BJ (cell line): Measurements from ENCODE around the gene TRIM66. TPM values are rescaled to one million over a fixed set of nuclear protein-coding genes. Genes with fewer than 3 reads are reported as not detected.

Experiments
- CTCF ChIA-PET: fragments of 350-600 bp; formaldehyde crosslinking; extraction: SDS; loops from one replicate; lab custom pipeline; 2021; ENCODE audit warnings: antibody characterized with exemption, inconsistent platforms; lab: Yijun Ruan, JAX
- POLR2A ChIA-PET: fragments of 300-600 bp; sonication (Branson Sonifier 250); formaldehyde crosslinking; extraction: SDS; loops from one replicate; lab custom pipeline; 2021; ENCODE audit warnings: antibody characterized with exemption; lab: Charles Lee
- DNase-seq: peaks from one replicate; pipeline ENCODE4 v3.0.0-alpha.2; 2011; ENCODE audit warnings: low read depth
- H3K27me3 ChIP-seq: 2 replicates; pipeline ENCODE4 v1.6.0; 2011; ENCODE audit warnings: low read length; ENCODE audit not compliant: control insufficient read depth, insufficient read depth
- H3K36me3 ChIP-seq: 2 replicates; pipeline ENCODE4 v1.5.1; 2011; ENCODE audit warnings: low read length; ENCODE audit not compliant: control insufficient read depth, insufficient read depth
- H3K4me3 ChIP-seq: 2 replicates; pipeline ENCODE4 v1.5.1; 2011; ENCODE audit warnings: low read depth, mild to moderate bottlenecking, control low read depth, low read length
- CTCF ChIP-seq: IDR thresholded peaks from 2 replicates; pipeline ENCODE4 v1.5.1; 2011; ENCODE audit warnings: low read depth, mild to moderate bottlenecking, control low read depth, inconsistent platforms, low read length, moderate library complexity; ENCODE audit not compliant: insufficient read depth
- polyA plus RNA-seq: library from polyadenylated mRNA; depleted of rRNA; stranded (reverse); fragments of >200 nt; gene quantifications from 2 replicates; pipeline ENCODE4 v1.2.3, GENCODE V29; 2011

TRIM66 gene
- polyA plus RNA-seq, 1 experiment: 5.6 TPM

GRCh38 chr11:8614497-8614896 lies 68.0 kb downstream of the TRIM66 start:
- ChIA-PET CTCF (no interaction called here), POLR2A (no interaction called here)
- DNase-seq: no peak
- H3K4me3 ChIP-seq: no peak overlapping the region
- no peaks in the 10 kb centered on the region for H3K27me3 ChIP-seq
- no peaks in the 10 kb centered on the region for H3K36me3 ChIP-seq
- no peak for TF ChIP-seq CTCF

GRCh38 chr11:8613036-8613435 lies 69.4 kb downstream of the TRIM66 start:
- H3K27me3 ChIP-seq: no peaks in the 10 kb centered on the region
- TF ChIP-seq CTCF: no peak
- POLR2A ChIA-PET: no interaction called here
- DNase-seq: no peak
- no peak overlapping the region for H3K4me3 ChIP-seq
- no peaks in the 10 kb centered on the region for H3K36me3 ChIP-seq
- CTCF ChIA-PET: interaction anchor here (0.6 to 2.1 kb wide), 4 partner anchors 8 to 60 kb away, joined by 3 to 8 read pairs (median 3); no protein-coding TSS in a partner anchor

GRCh38 chr11:8612522-8612921 lies 69.9 kb downstream of the TRIM66 start:
- H3K27me3 ChIP-seq: no peaks in the 10 kb centered on the region
- no peak for TF ChIP-seq CTCF
- H3K4me3 ChIP-seq: no peak overlapping the region
- POLR2A ChIA-PET: no interaction called here
- DNase-seq: no peak
- H3K36me3 ChIP-seq: no peaks in the 10 kb centered on the region
- CTCF ChIA-PET: interaction anchor here (0.6 to 2.1 kb wide), 4 partner anchors 8 to 61 kb away, joined by 3 to 8 read pairs (median 3); no protein-coding TSS in a partner anchor

GRCh38 chr11:8610532-8611116 lies 71.8 kb downstream of the TRIM66 start:
- Histone ChIP-seq H3K4me3 (no peak overlapping the region), H3K27me3 (no peaks in the 10 kb centered on the region), H3K36me3 (no peaks in the 10 kb centered on the region)
- no peak for DNase-seq
- TF ChIP-seq CTCF: no peak
- ChIA-PET CTCF (no interaction called here), POLR2A (no interaction called here)

- Histone ChIP-seq H3K4me3 (no peak overlapping the region), H3K36me3 (no peaks in the 10 kb centered on the region), H3K27me3 (no peaks in the 10 kb centered on the region)
- no peak for TF ChIP-seq CTCF
- DNase-seq: no peak
- ChIA-PET CTCF (interaction anchor here (0.6 kb wide), 1 partner anchor 10 kb away, joined by 3 read pairs; no protein-coding TSS in a partner anchor), POLR2A (no interaction called here)
Observed at GRCh38 chr11:8608652-8609051, 73.8 kb downstream of the TRIM66 start.
